Measurements from ENCODE around the gene SAMD7.

The SAMD7 gene

GRCh38 chr3:169913323-169913722, 2.0 kb downstream of the SAMD7 start:
- no peak for DNase-seq

- no peak for DNase-seq
Measured at GRCh38 chr3:169914321-169914720, 2.9 kb downstream of the SAMD7 start.

- no peak for DNase-seq
Measured at GRCh38 chr3:169923189-169923588, 11.8 kb downstream of the SAMD7 start.

- DNase-seq: no peak
Measured at GRCh38 chr3:169923831-169924230, 12.5 kb downstream of the SAMD7 start.

GRCh38 chr3:169929830-169930519, 18.6 kb downstream of the SAMD7 start:
- DNase-seq: no peak

GRCh38 chr3:169930843-169931242, 19.5 kb downstream of the SAMD7 start:
- DNase-seq: no peak

- DNase-seq: no peak
Measured at GRCh38 chr3:169931747-169932520, 20.6 kb downstream of the SAMD7 start.

GRCh38 chr3:169939320-169939719, 27.9 kb downstream of the SAMD7 start:
- DNase-seq: no peak

- no peak for DNase-seq
Measured at GRCh38 chr3:169939751-169940150, 28.4 kb downstream of the SAMD7 start.

- DNase-seq: no peak
Measured at GRCh38 chr3:169940470-169941181, 29.3 kb downstream of the SAMD7 start.

- DNase-seq: no peak
Measured at GRCh38 chr3:169945313-169945712, 33.9 kb downstream of the SAMD7 start.

- no peak for DNase-seq
Measured at GRCh38 chr3:169946336-169946735, 35.0 kb downstream of the SAMD7 start.

GRCh38 chr3:169948559-169949448, 37.4 kb downstream of the SAMD7 start:
- DNase-seq: no peak

GRCh38 chr3:169952045-169952444, 40.7 kb downstream of the SAMD7 start:
- no peak for DNase-seq

GRCh38 chr3:169953462-169954141, 42.2 kb downstream of the SAMD7 start:
- no peak for DNase-seq

- no peak for DNase-seq
Measured at GRCh38 chr3:169954142-169954756, 42.9 kb downstream of the SAMD7 start.

- DNase-seq: no peak
Measured at GRCh38 chr3:169955406-169955805, 44.0 kb downstream of the SAMD7 start.

GRCh38 chr3:169964176-169964575, 52.8 kb downstream of the SAMD7 start:
- no peak for DNase-seq

GRCh38 chr3:169965562-169966427, 54.4 kb downstream of the SAMD7 start:
- DNase-seq: no peak

GRCh38 chr3:169966428-169966950, 55.1 kb downstream of the SAMD7 start, which contains the start of gene SEC62:
Gene SEC62, plus strand, starts transcription at chr3:169966807. Its CDS starts 16 bp downstream, at chr3:169966823.
- DNase-seq: peak; percentile 94
